HEK293T (cell line): ENCODE data around the gene AMBN.

Source experiments
- ARNT ChIP-seq: fragments of 450-650 bp; IDR thresholded peaks from 2 replicates; pipeline ENCODE4 v1.6.1; 2017; ENCODE audit warnings: mild to moderate bottlenecking
- BHLHE40 ChIP-seq: fragments of 450-650 bp; IDR thresholded peaks from 2 replicates; pipeline ENCODE4 v1.6.1; 2016; ENCODE audit warnings: mild to moderate bottlenecking, moderate library complexity, borderline replicate concordance
- ELF4 ChIP-seq: fragments of 450-650 bp; IDR thresholded peaks from 2 replicates; pipeline ENCODE4 v1.6.1; 2017; ENCODE audit warnings: antibody characterized with exemption
- FOXA1 ChIP-seq: fragments of 450-650 bp; IDR thresholded peaks from 2 replicates; pipeline ENCODE4 v1.6.1; 2016; ENCODE audit warnings: mild to moderate bottlenecking
- FOXK2 ChIP-seq: fragments of 450-650 bp; IDR thresholded peaks from 2 replicates; pipeline ENCODE4 v1.6.1; 2016; ENCODE audit warnings: mild to moderate bottlenecking
- FOXM1 ChIP-seq: fragments of 450-650 bp; IDR thresholded peaks from 2 replicates; pipeline ENCODE4 v1.6.1; 2017; ENCODE audit warnings: mild to moderate bottlenecking, borderline replicate concordance
- HDGF ChIP-seq: fragments of 450-650 bp; IDR thresholded peaks from 2 replicates; pipeline ENCODE4 v1.6.1; 2017; ENCODE audit warnings: antibody characterized with exemption, borderline replicate concordance
- L3MBTL2 ChIP-seq: fragments of 450-650 bp; conservative IDR thresholded peaks from 2 replicates; pipeline ENCODE4 v1.6.1; 2016; ENCODE audit warnings: mild to moderate bottlenecking
- SP1 ChIP-seq: fragments of 450-650 bp; IDR thresholded peaks from 2 replicates; pipeline ENCODE4 v1.6.1; 2017
- SUZ12 ChIP-seq: fragments of 450-650 bp; IDR thresholded peaks from 2 replicates; pipeline ENCODE4 v1.6.1; 2016; ENCODE audit warnings: mild to moderate bottlenecking
- ZNF384 ChIP-seq: fragments of 450-650 bp; IDR thresholded peaks from 2 replicates; pipeline ENCODE4 v1.6.1; 2016
- TF ChIP-seq, protein P1 (sequence below): fragments of 450-650 bp; IDR thresholded peaks from 2 replicates; pipeline ENCODE4 v1.6.1; 2016

DNA sequence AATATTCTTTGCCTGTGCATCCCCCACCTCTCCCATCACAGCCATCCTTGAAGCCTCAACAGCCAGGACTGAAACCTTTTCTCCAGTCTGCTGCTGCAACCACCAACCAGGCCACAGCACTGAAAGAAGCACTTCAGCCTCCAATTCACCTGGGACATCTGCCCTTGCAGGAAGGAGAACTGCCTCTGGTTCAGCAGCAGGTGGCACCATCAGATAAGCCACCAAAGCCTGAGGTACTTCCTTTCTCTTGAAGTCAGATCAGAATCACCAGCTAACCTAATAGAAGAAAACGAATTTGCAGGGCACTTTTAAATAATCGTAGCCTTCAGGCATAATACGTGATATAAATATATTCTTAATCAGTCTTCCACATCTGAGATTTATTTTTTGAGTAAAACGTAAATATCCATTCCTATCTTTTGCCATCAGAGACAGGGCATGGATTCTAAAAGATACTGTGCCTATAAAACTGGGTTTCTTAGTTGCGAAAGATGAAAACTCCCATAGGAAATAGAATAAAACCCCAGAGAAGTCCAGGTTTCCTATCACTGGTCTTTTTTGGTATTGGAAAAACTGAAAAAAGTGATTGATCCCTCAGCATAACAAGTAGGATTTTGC is 9.5 kb downstream of the AMBN start:
- TF ChIP-seq FOXA1 (no peak), HDGF (no peak), ZNF384 (no peak), ARNT (no peak), ELF4 (no peak), SP1 (no peak), L3MBTL2 (no peak), SUZ12 (no peak), FOXM1 (no peak), FOXK2 (no peak), BHLHE40 (no peak)
- TF ChIP-seq, protein P1, sequence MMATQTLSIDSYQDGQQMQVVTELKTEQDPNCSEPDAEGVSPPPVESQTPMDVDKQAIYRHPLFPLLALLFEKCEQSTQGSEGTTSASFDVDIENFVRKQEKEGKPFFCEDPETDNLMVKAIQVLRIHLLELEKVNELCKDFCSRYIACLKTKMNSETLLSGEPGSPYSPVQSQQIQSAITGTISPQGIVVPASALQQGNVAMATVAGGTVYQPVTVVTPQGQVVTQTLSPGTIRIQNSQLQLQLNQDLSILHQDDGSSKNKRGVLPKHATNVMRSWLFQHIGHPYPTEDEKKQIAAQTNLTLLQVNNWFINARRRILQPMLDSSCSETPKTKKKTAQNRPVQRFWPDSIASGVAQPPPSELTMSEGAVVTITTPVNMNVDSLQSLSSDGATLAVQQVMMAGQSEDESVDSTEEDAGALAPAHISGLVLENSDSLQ, result no peak
